Stimulated activated memory B cell treated with anti-CD40 and anti-IgM and Interleukin-4, amounts not matched to agents 10 μg/mL and 1 μg/mL and 100 μg/mL, for 72 hours (primary cell): Measurements from ENCODE around the gene MED29.

Experiments used
- ATAC-seq: fragments of 150-1000 bp; cut with Tn5 transposase; 2 replicates; pipeline ENCODE4 v1.10.0; 2021
- H3K27ac Mint-ChIP-seq: one replicate; pipeline ENCODE4 v1.8.0; 2022; ENCODE audit warnings: mild to moderate bottlenecking, mixed read lengths
- H3K27me3 Mint-ChIP-seq: one replicate; pipeline ENCODE4 v1.8.0; 2022; ENCODE audit warnings: mixed read lengths
- H3K36me3 Mint-ChIP-seq: one replicate; pipeline ENCODE4 v1.8.0; 2022; ENCODE audit warnings: mixed read lengths
- H3K4me1 Mint-ChIP-seq: one replicate; pipeline ENCODE4 v1.8.0; 2022; ENCODE audit warnings: mixed read lengths
- H3K4me3 Mint-ChIP-seq: one replicate; pipeline ENCODE4 v1.8.0; 2022; ENCODE audit warnings: mild to moderate bottlenecking, moderate library complexity, mixed read lengths
- H3K9me3 Mint-ChIP-seq: one replicate; pipeline ENCODE4 v1.8.0; 2022; ENCODE audit warnings: mixed read lengths

The MED29 gene

GRCh38 chr19:39410831-39411080 is 19.6 kb downstream of the MED29 start:
- Mint-ChIP-seq H3K36me3 (peaks cover 41% of the 10 kb centered on the region), H3K27ac (peak overlapping the region; percentile 91), H3K4me1 (peaks cover 62% of the 10 kb centered on the region), H3K9me3 (no peaks in the 10 kb centered on the region), H3K27me3 (no peaks in the 10 kb centered on the region), H3K4me3 (peak overlapping the region; percentile 95)
- ATAC-seq: no peak

DNA sequence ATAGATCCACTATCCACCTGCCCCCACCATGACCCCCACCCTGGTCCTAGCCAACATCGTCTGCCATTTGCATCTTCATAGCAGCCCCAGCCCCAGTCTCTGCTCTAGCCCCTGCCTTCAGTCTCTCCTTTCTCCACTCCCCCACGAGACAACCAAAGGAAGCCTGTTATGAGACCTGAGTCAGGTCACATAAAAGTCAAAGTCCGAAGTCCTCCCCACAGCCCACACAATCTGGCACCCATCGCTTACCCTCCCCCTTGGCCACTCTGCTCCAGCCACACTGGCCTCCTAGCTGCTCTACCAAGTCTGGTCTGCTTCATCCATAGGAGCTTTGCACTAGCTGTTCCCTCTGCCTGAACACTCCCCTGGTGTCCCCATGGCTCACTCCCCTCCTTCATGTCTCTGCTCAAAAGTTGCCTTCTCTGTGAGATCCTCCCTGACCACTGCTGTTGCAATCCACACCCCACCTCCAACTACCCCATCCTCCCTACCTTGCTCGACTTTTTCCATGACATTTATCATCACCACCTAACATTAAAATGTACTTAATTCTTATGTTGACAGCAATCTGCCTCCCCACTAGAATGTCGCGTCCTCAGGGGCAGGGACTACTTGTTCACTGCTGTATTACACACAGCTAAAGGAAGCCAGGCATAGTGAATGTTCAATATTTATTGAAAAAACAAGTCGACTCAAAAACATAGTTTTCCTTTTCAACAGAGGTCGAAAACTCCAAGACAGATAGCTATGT is 20.1 kb downstream of the MED29 start:
- H3K27me3 Mint-ChIP-seq: no peaks in the 10 kb centered on the region
- no peak for ATAC-seq
- H3K4me1 Mint-ChIP-seq: peaks cover 59% of the 10 kb centered on the region
- peaks cover 41% of the 10 kb centered on the region for H3K36me3 Mint-ChIP-seq
- no peaks in the 10 kb centered on the region for H3K9me3 Mint-ChIP-seq
- H3K4me3 Mint-ChIP-seq: peak overlapping the region; percentile 95
- peak overlapping the region; percentile 91 for H3K27ac Mint-ChIP-seq

- peaks cover 41% of the 10 kb centered on the region for H3K36me3 Mint-ChIP-seq
- peak overlapping the region; percentile 91 for H3K27ac Mint-ChIP-seq
- H3K4me3 Mint-ChIP-seq: peak overlapping the region; percentile 95
- H3K27me3 Mint-ChIP-seq: no peaks in the 10 kb centered on the region
- peaks cover 55% of the 10 kb centered on the region for H3K4me1 Mint-ChIP-seq
- H3K9me3 Mint-ChIP-seq: no peaks in the 10 kb centered on the region
- peak; percentile 53 for ATAC-seq
Measured at GRCh38 chr19:39411832-39412099, 20.6 kb downstream of the MED29 start.

DNA sequence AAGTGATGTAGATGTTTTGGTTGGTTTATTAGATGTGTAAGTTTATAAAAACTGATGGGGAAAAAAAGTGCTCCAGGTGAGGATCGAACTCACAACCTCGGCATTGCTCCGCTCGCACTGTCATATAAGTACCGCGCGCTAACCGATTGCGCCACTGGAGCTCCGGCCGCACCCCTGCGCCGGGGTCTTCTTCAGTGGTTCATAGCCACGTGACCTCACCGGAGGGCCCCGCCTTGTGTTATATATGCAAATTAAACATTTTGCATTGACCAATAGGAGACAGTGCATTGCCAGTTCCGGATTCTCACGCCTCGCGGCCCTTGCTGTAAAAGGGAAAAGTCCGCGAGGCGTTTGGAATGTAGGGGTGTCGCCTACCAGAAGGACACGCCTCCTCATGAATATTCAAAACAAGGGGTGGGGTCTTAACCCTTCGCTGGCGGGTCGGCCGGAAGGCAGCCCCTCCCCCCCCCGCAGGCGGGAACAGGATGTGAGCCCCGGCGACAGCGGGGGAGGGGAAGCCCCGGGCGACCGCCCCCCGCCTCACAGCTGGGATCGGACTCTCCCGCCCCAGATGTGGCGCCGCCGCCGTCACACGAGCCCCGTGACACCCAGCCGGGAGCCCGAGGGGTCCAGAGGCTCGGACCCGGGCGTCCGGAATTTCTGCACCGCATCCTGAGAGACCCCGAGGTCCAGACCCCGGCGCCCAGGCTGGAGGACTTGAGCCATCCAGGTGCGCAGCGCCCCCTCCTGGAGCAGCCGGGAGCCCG is 21.1 kb downstream of the MED29 start, which contains the start of gene PLEKHG2:
Gene PLEKHG2, plus strand, starts transcription at position 570 of the 767 bp plus-strand sequence. CDS start 1,418 bp downstream, outside the sequence.
- H3K36me3 Mint-ChIP-seq: peaks cover 39% of the 10 kb centered on the region
- no peaks in the 10 kb centered on the region for H3K9me3 Mint-ChIP-seq
- H3K4me1 Mint-ChIP-seq: peaks cover 55% of the 10 kb centered on the region
- peak within 1 kb of the TSS; percentile 91 for H3K27ac Mint-ChIP-seq
- H3K4me3 Mint-ChIP-seq: peak within 1 kb of the TSS; percentile 95
- peak; percentile 80 for ATAC-seq
- no peaks in the 10 kb centered on the region for H3K27me3 Mint-ChIP-seq

- Mint-ChIP-seq H3K27me3 (no peaks in the 10 kb centered on the region), H3K36me3 (peaks cover 39% of the 10 kb centered on the region), H3K4me3 (peak overlapping the region; percentile 95), H3K4me1 (peaks cover 55% of the 10 kb centered on the region), H3K27ac (peak overlapping the region; percentile 91), H3K9me3 (no peaks in the 10 kb centered on the region)
- no peak for ATAC-seq
Measured at GRCh38 chr19:39412867-39413271, 21.7 kb downstream of the MED29 start.

DNA sequence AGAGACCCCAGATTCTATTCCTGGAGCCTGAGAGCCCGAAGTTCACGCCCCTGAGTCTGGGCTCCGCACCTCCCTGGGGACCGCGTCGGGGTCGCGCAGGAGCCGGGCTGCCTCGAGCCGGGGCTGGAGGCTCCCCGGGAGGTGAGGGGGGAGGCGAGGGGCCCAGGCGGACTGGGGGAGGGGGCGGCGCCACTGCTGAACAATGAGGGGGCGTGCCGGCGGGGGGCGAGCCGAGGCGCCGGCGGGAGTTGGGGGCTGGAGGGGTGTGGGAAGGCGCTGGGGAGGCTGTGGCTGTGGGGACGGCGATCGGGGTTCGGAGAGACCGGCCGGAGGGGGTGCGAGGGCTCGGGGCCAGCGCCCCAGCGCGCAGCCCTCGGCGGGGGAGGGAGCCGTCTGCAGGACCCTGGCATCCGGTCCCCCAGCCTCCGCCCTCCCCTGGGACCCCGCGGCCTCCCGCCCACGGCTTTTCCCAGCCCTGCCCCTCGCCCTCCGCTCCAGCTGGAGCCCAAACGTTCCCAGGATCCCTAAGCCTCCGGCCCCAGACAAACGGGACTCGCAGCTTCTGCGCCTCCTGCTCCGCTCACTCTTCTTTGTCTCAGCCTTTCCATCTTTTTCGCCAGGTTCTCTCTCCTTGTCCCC is 22.2 kb downstream of the MED29 start:
- Mint-ChIP-seq H3K36me3 (peaks cover 37% of the 10 kb centered on the region), H3K27ac (peak overlapping the region; percentile 91), H3K4me3 (peak overlapping the region; percentile 95), H3K9me3 (no peaks in the 10 kb centered on the region), H3K4me1 (peaks cover 50% of the 10 kb centered on the region), H3K27me3 (no peaks in the 10 kb centered on the region)
- no peak for ATAC-seq

DNA sequence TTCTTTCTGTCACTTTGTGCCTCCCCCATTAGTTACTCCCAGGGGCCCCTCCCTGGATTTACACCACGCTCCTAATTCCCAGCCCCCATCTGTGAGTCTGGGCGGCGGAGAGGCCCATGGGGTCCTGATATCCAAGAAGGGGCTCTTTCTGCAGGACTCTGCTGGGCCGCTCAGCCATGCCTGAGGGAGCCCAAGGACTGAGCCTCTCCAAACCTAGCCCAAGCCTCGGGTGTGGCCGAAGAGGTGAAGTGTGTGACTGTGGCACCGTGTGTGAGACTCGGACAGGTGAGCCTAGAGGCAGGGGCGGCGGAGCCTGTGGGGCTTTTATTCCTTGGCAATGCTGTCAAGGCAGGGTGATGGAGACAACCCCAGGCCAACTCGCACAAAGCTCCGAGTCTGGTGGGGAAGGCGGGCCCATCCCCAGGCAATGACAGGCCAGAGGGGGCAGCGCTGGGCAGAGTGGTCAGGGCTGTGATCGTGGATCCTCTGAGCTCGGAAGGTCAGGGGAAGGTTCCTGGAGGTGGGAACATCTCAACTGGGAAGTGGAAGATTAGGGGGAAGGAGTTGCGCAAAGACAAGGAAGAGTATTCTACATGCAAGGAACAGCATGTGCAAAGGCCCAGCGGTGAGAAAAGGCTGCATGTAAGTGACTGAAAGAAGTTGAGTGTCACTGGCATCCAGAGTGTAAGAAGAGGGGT is 22.9 kb downstream of the MED29 start:
- H3K27ac Mint-ChIP-seq: peak overlapping the region; percentile 91
- ATAC-seq: no peak
- H3K9me3 Mint-ChIP-seq: no peaks in the 10 kb centered on the region
- H3K4me3 Mint-ChIP-seq: peak overlapping the region; percentile 95
- H3K27me3 Mint-ChIP-seq: no peaks in the 10 kb centered on the region
- H3K36me3 Mint-ChIP-seq: peaks cover 36% of the 10 kb centered on the region
- peaks cover 44% of the 10 kb centered on the region for H3K4me1 Mint-ChIP-seq

- no peaks in the 10 kb centered on the region for H3K27me3 Mint-ChIP-seq
- no peaks in the 10 kb centered on the region for H3K9me3 Mint-ChIP-seq
- peaks cover 37% of the 10 kb centered on the region for H3K4me1 Mint-ChIP-seq
- no peak for ATAC-seq
- H3K27ac Mint-ChIP-seq: no peak overlapping the region
- H3K36me3 Mint-ChIP-seq: peaks cover 41% of the 10 kb centered on the region
- H3K4me3 Mint-ChIP-seq: peak overlapping the region; percentile 3
Measured at GRCh38 chr19:39415111-39416046, 24.2 kb downstream of the MED29 start.

DNA sequence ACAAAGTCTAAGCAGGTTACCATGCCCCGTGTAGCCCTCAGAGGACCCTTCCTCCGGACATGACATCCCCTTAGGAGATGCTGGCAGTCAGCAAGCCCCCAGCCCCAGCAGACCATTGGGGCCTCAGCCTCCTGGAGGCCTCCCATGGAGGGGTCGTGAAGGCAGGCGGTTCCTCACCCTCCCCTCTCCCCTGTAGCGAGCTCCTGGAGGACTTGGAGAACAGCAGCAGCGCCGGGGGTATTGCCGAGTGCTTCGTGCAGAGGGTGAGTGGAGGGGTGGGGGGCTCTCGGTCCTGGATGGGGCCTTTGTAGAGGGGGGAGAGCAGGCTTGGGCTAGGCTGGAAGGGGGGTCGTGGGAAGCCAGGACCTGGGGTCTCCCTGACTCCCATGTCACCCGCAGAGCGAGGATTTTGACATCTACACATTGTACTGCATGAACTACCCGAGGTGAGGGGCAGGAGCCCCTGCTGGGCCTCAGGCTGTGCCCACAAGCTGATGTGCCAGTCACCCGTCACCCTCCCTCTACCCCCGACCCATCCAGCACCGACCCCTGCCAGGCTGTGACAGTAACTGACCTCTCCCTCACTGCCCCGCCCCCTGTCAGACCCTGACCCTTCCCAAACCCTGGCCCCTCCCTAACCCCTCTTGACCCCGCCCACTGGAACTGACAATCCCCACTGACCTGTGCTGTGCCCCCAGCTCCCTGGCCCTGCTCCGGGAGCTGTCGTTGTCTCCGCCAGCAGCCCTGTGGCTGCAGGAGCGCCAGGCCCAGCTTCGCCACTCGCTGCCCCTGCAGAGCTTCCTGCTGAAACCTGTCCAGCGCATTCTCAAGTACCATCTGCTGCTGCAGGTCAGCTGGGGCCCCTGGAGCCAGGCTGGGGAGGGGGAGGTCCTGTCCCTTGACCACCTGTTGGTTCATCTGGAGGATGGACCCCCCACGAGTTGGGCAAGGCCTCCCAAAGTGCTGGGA is 25.3 kb downstream of the MED29 start:
- no peak for ATAC-seq
- Mint-ChIP-seq H3K9me3 (no peaks in the 10 kb centered on the region), H3K36me3 (peaks cover 47% of the 10 kb centered on the region), H3K27me3 (no peaks in the 10 kb centered on the region), H3K4me3 (no peak overlapping the region), H3K4me1 (peaks cover 27% of the 10 kb centered on the region), H3K27ac (no peak overlapping the region)

- H3K27ac Mint-ChIP-seq: no peak overlapping the region
- H3K4me1 Mint-ChIP-seq: peaks cover 20% of the 10 kb centered on the region
- peaks cover 54% of the 10 kb centered on the region for H3K36me3 Mint-ChIP-seq
- H3K4me3 Mint-ChIP-seq: no peak overlapping the region
- no peak for ATAC-seq
- H3K9me3 Mint-ChIP-seq: no peaks in the 10 kb centered on the region
- no peaks in the 10 kb centered on the region for H3K27me3 Mint-ChIP-seq
Measured at GRCh38 chr19:39417463-39418181, 26.4 kb downstream of the MED29 start.

- H3K9me3 Mint-ChIP-seq: no peaks in the 10 kb centered on the region
- H3K27me3 Mint-ChIP-seq: no peaks in the 10 kb centered on the region
- H3K27ac Mint-ChIP-seq: no peak overlapping the region
- no peak overlapping the region for H3K4me3 Mint-ChIP-seq
- H3K4me1 Mint-ChIP-seq: peaks cover 14% of the 10 kb centered on the region
- ATAC-seq: no peak
- peaks cover 60% of the 10 kb centered on the region for H3K36me3 Mint-ChIP-seq
Measured at GRCh38 chr19:39419003-39419402, 27.8 kb downstream of the MED29 start.

DNA sequence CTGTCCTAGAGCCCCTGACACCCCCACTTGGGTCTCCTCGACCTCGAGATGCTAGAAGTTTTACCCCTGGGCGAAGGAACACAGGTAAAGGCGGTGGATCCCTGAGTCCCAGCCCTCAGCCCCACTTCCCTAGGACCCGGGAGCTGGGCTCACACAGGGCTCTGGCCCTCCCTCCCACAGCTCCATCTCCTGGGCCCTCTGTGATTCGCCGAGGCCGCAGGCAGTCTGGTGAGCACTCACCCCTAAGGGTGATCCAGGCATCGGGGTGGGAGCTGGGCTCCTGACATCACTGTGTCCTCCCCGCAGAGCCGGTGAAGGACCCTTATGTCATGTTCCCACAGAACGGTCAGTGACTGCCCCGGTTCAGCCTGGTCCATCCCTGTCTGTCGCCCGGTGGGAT is 29.6 kb downstream of the MED29 start:
- ATAC-seq: no peak
- Mint-ChIP-seq H3K4me1 (peaks cover 2% of the 10 kb centered on the region), H3K4me3 (no peak overlapping the region), H3K27ac (no peak overlapping the region), H3K27me3 (no peaks in the 10 kb centered on the region), H3K36me3 (peaks cover 57% of the 10 kb centered on the region), H3K9me3 (no peaks in the 10 kb centered on the region)

GRCh38 chr19:39422020-39422419 is 30.8 kb downstream of the MED29 start:
- Mint-ChIP-seq H3K4me3 (no peak overlapping the region), H3K36me3 (peaks cover 64% of the 10 kb centered on the region), H3K27me3 (no peaks in the 10 kb centered on the region), H3K9me3 (no peaks in the 10 kb centered on the region), H3K4me1 (peaks cover 7% of the 10 kb centered on the region), H3K27ac (no peak overlapping the region)
- ATAC-seq: no peak
